ENCODE data around the gene NEMP1. TPM values are rescaled to one million over a fixed set of nuclear protein-coding genes. Genes with fewer than 3 reads are reported as not detected.

The NEMP1 gene
- total RNA-seq, 6 donors from 2014 or later: 6.2 to 13.6 (median 10.0) TPM

- DNase-seq (no peak), ATAC-seq (ENCODE audit: low FRiP score in 2 of 2) (no peak)
- Histone ChIP-seq H3K4me3 (no peak overlapping the region), H3K27ac (peak overlapping the region in 2 of 4 donors; percentile 34 to 97), H3K27me3 (no peaks in the 10 kb centered on the region), H3K36me3 (peaks cover 26 to 92% (median 77%) of the 10 kb centered on the region in 4 donors), H3K9me3 (no peaks in the 10 kb centered on the region), H3K4me1 (peaks cover 28 to 44% (median 34%) of the 10 kb centered on the region in 4 donors)
- no peak for TF ChIP-seq CTCF (IDR thresholded peaks at IDR 0.05)
- TF ChIP-seq EP300 (IDR thresholded peaks at IDR 0.05): no peak
- TF ChIP-seq POLR2AphosphoS5 (IDR thresholded peaks at IDR 0.05): no peak
- TF ChIP-seq POLR2A (IDR thresholded peaks at IDR 0.05): no peak
- WGBS, 2 donors: 80 to 87% methylated on average over 6 of the region's 6 CpGs
Measured at GRCh38 chr12:57096099-57096572, 17.5 kb upstream of the NEMP1 start.

DNA sequence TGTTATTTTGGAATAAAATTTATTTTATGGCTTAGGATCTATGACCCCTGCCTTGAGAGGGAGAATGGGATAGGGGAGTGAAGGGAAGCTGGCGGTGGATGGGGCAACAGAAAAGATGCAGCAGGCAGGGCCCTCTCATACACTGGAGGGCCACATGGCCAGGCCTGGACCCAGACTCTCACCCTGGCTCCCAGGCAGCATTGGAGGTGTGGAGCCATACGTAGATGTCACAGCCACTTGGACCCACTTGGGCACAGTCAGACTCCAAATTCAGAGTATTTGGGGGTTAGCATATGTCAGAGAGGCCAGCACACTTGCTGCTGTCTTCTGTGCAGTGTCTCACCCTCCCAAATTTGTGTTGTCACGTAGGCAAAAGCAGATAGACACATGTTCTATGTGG is 16.8 kb upstream of the NEMP1 start:
- TF ChIP-seq POLR2A (IDR thresholded peaks at IDR 0.05) (no peak), EP300 (IDR thresholded peaks at IDR 0.05) (no peak), CTCF (IDR thresholded peaks at IDR 0.05) (no peak), POLR2AphosphoS5 (IDR thresholded peaks at IDR 0.05) (no peak)
- peaks cover 35 to 51% (median 41%) of the 10 kb centered on the region in 4 donors for H3K4me1 ChIP-seq
- WGBS, 2 donors: 91 to 93% methylated on average over 3 of the region's 3 CpGs
- no peaks in the 10 kb centered on the region for H3K27me3 ChIP-seq
- H3K27ac ChIP-seq: peak overlapping the region in 1 of 4 donors; percentile 97
- H3K4me3 ChIP-seq: no peak overlapping the region
- ATAC-seq (ENCODE audit: low FRiP score in 2 of 2) (no peak), DNase-seq (no peak)
- no peaks in the 10 kb centered on the region for H3K9me3 ChIP-seq
- H3K36me3 ChIP-seq: peaks cover 26 to 92% (median 78%) of the 10 kb centered on the region in 4 donors

DNA sequence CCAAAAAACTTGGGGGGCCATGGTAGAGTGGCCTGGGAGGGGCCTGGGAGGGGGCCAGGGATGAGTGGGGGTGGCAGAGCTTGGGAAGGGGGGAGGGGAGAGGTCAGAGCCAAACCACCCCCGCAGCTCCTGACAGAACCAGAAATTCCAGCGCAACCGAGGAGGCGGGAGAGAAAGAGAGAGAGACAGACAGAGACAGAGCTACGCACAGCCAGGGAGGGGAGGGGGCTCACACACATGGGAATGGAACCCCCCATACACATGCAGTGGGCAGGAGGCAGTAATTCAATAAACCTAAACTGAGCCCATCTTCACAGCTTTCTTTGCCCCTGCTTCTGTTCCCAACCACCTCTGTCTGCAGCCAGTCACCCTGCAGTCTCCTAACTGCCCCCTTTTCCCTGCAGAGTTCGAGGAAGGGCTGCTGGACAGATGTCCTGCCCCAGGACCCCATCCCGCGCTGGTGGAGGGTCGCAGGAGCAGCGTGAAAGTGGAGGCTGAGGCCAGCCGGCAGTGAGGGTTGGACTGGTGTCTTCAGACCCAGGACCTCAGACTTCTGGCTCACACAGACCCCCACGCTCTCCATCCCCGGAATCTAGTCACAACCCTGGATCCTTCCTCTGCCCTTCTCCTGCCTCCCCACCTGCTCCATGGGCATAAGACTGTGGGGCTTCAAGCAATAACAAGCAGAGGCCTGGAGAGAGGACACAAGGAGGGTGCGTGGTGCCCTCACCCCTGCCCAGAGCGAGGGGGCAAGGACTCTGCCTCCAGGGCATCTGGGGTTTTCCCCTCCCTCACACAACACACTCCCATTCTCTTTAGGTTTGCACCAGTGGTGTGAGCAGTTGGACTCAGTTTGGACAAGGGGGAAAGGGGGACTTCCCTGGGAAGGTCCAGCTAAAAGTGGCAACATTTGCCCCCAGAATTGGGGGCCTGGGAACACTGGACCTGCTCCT is 15.9 kb upstream of the NEMP1 start:
- 62 to 63% methylated on average over 15 of the region's 15 CpGs for WGBS, 2 donors
- TF ChIP-seq POLR2A (IDR thresholded peaks at IDR 0.05) (no peak), POLR2AphosphoS5 (IDR thresholded peaks at IDR 0.05) (no peak), EP300 (IDR thresholded peaks at IDR 0.05) (no peak), CTCF (IDR thresholded peaks at IDR 0.05) (no peak)
- H3K9me3 ChIP-seq: no peaks in the 10 kb centered on the region
- peak overlapping the region; percentile 46 to 97 (median 74) for H3K27ac ChIP-seq
- no peak overlapping the region for H3K4me3 ChIP-seq
- peaks cover 26 to 82% (median 70%) of the 10 kb centered on the region in 4 donors for H3K36me3 ChIP-seq
- peaks cover 38 to 55% (median 46%) of the 10 kb centered on the region in 4 donors for H3K4me1 ChIP-seq
- ATAC-seq (ENCODE audit: low FRiP score in 2 of 2) (no peak), DNase-seq (peak in 1 of 2 donors; percentile 61)
- H3K27me3 ChIP-seq: no peaks in the 10 kb centered on the region

DNA sequence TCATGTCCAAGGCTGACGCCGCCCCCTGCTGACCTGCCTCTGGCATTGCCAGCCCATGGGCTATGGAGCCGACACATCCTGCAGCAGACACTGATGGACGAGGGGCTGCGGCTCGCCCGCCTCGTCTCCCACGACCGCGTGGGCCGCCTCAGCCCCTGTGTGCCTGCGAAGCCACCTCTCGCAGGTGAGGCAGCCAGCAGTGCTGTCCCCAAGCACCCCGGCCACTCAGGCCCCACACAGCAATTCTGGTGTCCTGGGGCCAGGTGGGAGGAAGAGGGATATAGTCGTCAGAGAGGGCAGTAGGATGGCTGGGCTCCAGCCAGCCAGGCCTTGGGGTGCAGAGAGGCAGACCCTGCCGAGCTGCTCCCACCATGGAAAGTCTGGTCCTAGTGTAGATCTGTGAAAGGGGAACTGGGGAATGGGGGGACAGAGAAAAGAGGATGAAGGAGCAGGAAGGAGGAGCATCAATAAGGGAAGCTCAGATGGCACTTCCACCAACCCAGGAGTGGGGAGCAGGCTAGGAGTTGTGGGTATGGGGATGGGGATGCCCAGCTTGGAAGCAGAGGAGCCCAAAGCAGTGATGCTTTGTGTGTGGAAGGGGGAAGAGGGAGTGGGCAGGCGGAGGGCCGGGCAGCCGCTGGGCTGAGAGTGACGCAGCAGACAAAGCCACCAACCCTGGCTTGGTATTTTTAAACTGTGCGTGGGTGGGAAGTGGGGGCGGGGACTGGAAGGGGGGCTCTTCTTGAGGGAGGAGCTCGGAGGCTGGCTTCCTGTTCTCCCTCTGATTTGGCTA is 15.0 kb upstream of the NEMP1 start:
- Histone ChIP-seq H3K4me3 (no peak overlapping the region), H3K27me3 (no peaks in the 10 kb centered on the region), H3K4me1 (peaks cover 38 to 55% (median 46%) of the 10 kb centered on the region in 4 donors), H3K36me3 (peaks cover 23 to 74% (median 62%) of the 10 kb centered on the region in 4 donors), H3K27ac (peak overlapping the region; percentile 46 to 97 (median 76)), H3K9me3 (no peaks in the 10 kb centered on the region)
- DNase-seq (peak; percentile 74 to 89), ATAC-seq (ENCODE audit: low FRiP score in 2 of 2) (peak; percentile 54 to 65)
- TF ChIP-seq POLR2A (IDR thresholded peaks at IDR 0.05) (peak in 1 of 4 donors; percentile 14), EP300 (IDR thresholded peaks at IDR 0.05) (no peak), POLR2AphosphoS5 (IDR thresholded peaks at IDR 0.05) (no peak), CTCF (IDR thresholded peaks at IDR 0.05) (peak; percentile 47 to 83 (median 69))
- WGBS, 2 donors: 13 to 36% methylated on average over 8 to 15 of the region's 24 CpGs
